ENCODE data around the gene IL17RC. TPM values are rescaled to one million over a fixed set of nuclear protein-coding genes. Genes with fewer than 3 reads are reported as not detected.

Gene IL17RC
- total and polyA plus RNA-seq, 4 donors, result 20.5 to 39.8 (median 33.6) TPM

GRCh38 chr3:9915254-9916141, 1.4 kb upstream of the IL17RC start:
- no peak for TF ChIP-seq CTCF (IDR thresholded peaks at IDR 0.05; ENCODE audit: control extremely low read depth, extremely low read depth)
- peaks cover 0 to 33% (median 21%) of the 10 kb centered on the region in 5 donors for H3K4me1 ChIP-seq (ENCODE audit: control insufficient read depth in 5 of 5, insufficient read depth in 5 of 5, low read length in 5 of 5)
- 1% methylated on average over 75 to 99 of the region's 99 CpGs for WGBS, 2 donors

GRCh38 chr3:9916346-9916733, 558 bp upstream of the IL17RC start:
- peaks cover 0 to 33% (median 21%) of the 10 kb centered on the region in 5 donors for H3K4me1 ChIP-seq (ENCODE audit: control insufficient read depth in 5 of 5, insufficient read depth in 5 of 5, low read length in 5 of 5)
- no peaks in the 10 kb centered on the region for H3K27me3 ChIP-seq (ENCODE audit: control insufficient read depth in 3 of 3, insufficient read depth in 3 of 3, low read length in 2 of 3)
- H3K9ac ChIP-seq (ENCODE audit: insufficient read depth in 1 of 2, low read length in 2 of 2), result peak overlapping the region in 1 of 2 donors; percentile 64
- ATAC-seq (ENCODE audit: insufficient read depth, low FRiP score) (no peak), DNase-seq (peak in 2 of 3 donors; percentile 47 to 48)
- 58 to 59% methylated on average over 7 of the region's 7 CpGs for WGBS, 2 donors
- H3K27ac ChIP-seq (ENCODE audit: low read depth in 1 of 2, low read length in 1 of 2), result peak overlapping the region; percentile 86 to 89
- H3K9me3 ChIP-seq (ENCODE audit: control insufficient read depth in 4 of 4, insufficient read depth in 3 of 4, low read length in 3 of 4), result no peaks in the 10 kb centered on the region
- H3K36me3 ChIP-seq (ENCODE audit: control insufficient read depth in 4 of 4, insufficient read depth in 4 of 4, low read length in 4 of 4), result peaks cover 0 to 6% (median 4%) of the 10 kb centered on the region in 4 donors
- H3K4me3 ChIP-seq, result peak overlapping the region; percentile 32
- TF ChIP-seq CTCF (IDR thresholded peaks at IDR 0.05; ENCODE audit: control extremely low read depth, extremely low read depth), result no peak

More at GRCh38 chr3:9915254-9916141, 1.4 kb upstream of the IL17RC start:
- peak; percentile 43 for ATAC-seq (ENCODE audit: insufficient read depth, low FRiP score)
- Histone ChIP-seq H3K4me3 (peak overlapping the region; percentile 42), H3K9ac (ENCODE audit: insufficient read depth in 1 of 2, low read length in 2 of 2) (peak overlapping the region in 1 of 2 donors; percentile 58), H3K36me3 (ENCODE audit: control insufficient read depth in 4 of 4, insufficient read depth in 4 of 4, low read length in 4 of 4) (peaks cover 0 to 6% (median 3%) of the 10 kb centered on the region in 4 donors), H3K9me3 (ENCODE audit: control insufficient read depth in 4 of 4, insufficient read depth in 3 of 4, low read length in 3 of 4) (no peaks in the 10 kb centered on the region), H3K27me3 (ENCODE audit: control insufficient read depth in 3 of 3, insufficient read depth in 3 of 3, low read length in 2 of 3) (no peaks in the 10 kb centered on the region), H3K27ac (ENCODE audit: low read depth in 1 of 2, low read length in 1 of 2) (peak overlapping the region; percentile 86 to 87)
- DNase-seq, result peak; percentile 81 to 91 (median 86)

GRCh38 chr3:9917820-9918219, 922 bp downstream of the IL17RC start:
- no peak for TF ChIP-seq CTCF (IDR thresholded peaks at IDR 0.05; ENCODE audit: control extremely low read depth, extremely low read depth)
- Histone ChIP-seq H3K4me3 (no peak overlapping the region), H3K27ac (ENCODE audit: low read depth in 1 of 2, low read length in 1 of 2) (peak overlapping the region; percentile 17 to 89), H3K4me1 (ENCODE audit: control insufficient read depth in 5 of 5, insufficient read depth in 5 of 5, low read length in 5 of 5) (peaks cover 0 to 33% (median 21%) of the 10 kb centered on the region in 5 donors), H3K9ac (ENCODE audit: insufficient read depth in 1 of 2, low read length in 2 of 2) (peak overlapping the region; percentile 65 to 85), H3K9me3 (ENCODE audit: control insufficient read depth in 4 of 4, insufficient read depth in 3 of 4, low read length in 3 of 4) (no peaks in the 10 kb centered on the region), H3K27me3 (ENCODE audit: control insufficient read depth in 3 of 3, insufficient read depth in 3 of 3, low read length in 2 of 3) (no peaks in the 10 kb centered on the region), H3K36me3 (ENCODE audit: control insufficient read depth in 4 of 4, insufficient read depth in 4 of 4, low read length in 4 of 4) (peaks cover 0 to 6% (median 5%) of the 10 kb centered on the region in 4 donors)
- ATAC-seq (ENCODE audit: insufficient read depth, low FRiP score), result no peak
- DNase-seq, result no peak
- 76 to 78% methylated on average over 10 of the region's 10 CpGs for WGBS, 2 donors

Measured in lung (tissue), 12 donors.